ENCODE results near the gene ITPR2. TPM values are rescaled to one million over a fixed set of nuclear protein-coding genes. Genes with fewer than 3 reads are reported as not detected.

The ITPR2 gene
- polyA plus RNA-seq, 1 experiment, result 3.4 TPM

DNA sequence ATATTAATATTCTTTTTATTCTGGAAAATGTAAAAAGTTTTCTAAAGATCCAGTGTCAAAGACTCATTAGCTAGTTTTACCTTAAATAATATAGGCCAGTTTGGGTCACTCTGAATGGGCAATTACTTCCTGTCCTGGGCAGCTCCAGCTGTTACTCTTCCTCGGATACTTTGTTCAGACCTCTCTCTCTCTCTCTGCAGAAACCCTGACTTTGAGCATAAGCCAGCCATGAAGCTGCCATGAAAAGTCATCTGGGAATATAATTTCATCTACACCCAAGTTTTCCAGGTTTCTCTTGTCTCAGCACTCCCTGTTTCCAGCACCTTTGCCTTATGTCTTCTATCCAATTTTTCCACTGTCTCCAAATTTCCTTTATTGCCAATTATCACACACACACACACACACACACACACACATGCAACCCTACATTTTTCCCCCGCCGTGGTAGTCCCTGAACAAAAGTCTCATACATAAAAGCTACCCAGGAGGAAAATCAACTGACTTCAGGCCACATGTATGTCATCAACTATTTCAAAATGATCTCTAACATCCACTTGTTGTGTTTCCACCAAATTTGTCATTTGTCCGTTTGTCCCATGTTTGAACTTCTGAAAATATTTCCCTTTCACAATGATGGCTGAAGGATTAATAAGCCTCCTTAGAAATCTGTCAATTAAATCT lies 319.5 kb downstream of the ITPR2 start:
- CTCF ChIA-PET, result no interaction called here

GRCh38 chr12:26512213-26512612 lies 320.8 kb downstream of the ITPR2 start:
- H3K27me3 ChIP-seq (ENCODE audit: control insufficient read depth, insufficient read depth, low read length), result no peaks in the 10 kb centered on the region
- no peaks in the 10 kb centered on the region for H3K9me3 ChIP-seq (ENCODE audit: control insufficient read depth, insufficient read depth, low read length)
- TF ChIP-seq, protein P1, sequence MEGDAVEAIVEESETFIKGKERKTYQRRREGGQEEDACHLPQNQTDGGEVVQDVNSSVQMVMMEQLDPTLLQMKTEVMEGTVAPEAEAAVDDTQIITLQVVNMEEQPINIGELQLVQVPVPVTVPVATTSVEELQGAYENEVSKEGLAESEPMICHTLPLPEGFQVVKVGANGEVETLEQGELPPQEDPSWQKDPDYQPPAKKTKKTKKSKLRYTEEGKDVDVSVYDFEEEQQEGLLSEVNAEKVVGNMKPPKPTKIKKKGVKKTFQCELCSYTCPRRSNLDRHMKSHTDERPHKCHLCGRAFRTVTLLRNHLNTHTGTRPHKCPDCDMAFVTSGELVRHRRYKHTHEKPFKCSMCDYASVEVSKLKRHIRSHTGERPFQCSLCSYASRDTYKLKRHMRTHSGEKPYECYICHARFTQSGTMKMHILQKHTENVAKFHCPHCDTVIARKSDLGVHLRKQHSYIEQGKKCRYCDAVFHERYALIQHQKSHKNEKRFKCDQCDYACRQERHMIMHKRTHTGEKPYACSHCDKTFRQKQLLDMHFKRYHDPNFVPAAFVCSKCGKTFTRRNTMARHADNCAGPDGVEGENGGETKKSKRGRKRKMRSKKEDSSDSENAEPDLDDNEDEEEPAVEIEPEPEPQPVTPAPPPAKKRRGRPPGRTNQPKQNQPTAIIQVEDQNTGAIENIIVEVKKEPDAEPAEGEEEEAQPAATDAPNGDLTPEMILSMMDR (IDR thresholded peaks at IDR 0.05; ENCODE audit: low read depth, low read length), result no peak
- H3K4me3 ChIP-seq (ENCODE audit: low read depth, low read length), result no peak overlapping the region
- CTCF ChIA-PET, result no interaction called here
- no peak for DNase-seq (ENCODE audit: low read depth, low spot score)
- POLR2A ChIA-PET, result no interaction called here
- H3K27ac ChIP-seq (ENCODE audit: low read depth, low read length), result no peak overlapping the region

More for the DNA sequence above, 319.5 kb downstream of the ITPR2 start:
- no peak for DNase-seq (ENCODE audit: low read depth, low spot score)
- POLR2A ChIA-PET, result no interaction called here
- TF ChIP-seq, protein P1 (IDR thresholded peaks at IDR 0.05; ENCODE audit: low read depth, low read length), result no peak
- Histone ChIP-seq H3K27me3 (ENCODE audit: control insufficient read depth, insufficient read depth, low read length) (no peaks in the 10 kb centered on the region), H3K27ac (ENCODE audit: low read depth, low read length) (no peak overlapping the region), H3K9me3 (ENCODE audit: control insufficient read depth, insufficient read depth, low read length) (no peaks in the 10 kb centered on the region), H3K4me3 (ENCODE audit: low read depth, low read length) (no peak overlapping the region)

DNA sequence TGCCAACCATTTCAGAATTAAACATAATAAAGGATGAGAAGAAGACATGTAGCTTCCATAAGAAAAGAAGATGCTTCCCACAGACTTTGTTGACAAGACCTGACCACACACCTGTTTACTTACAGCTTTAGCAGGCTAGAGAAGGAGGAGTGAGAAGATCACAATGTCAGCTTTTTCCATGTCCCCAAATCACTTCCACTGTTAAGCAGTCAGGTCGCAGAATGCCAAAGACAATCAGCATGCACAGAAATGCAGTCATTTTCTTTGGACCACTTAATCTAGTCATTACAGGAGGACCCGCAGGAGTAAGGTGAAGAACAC lies 322.7 kb downstream of the ITPR2 start:
- ChIA-PET CTCF (no interaction called here), POLR2A (no interaction called here)
- no peak overlapping the region for H3K27ac ChIP-seq (ENCODE audit: low read depth, low read length)
- no peak overlapping the region for H3K4me3 ChIP-seq (ENCODE audit: low read depth, low read length)
- DNase-seq (ENCODE audit: low read depth, low spot score), result no peak
- no peaks in the 10 kb centered on the region for H3K9me3 ChIP-seq (ENCODE audit: control insufficient read depth, insufficient read depth, low read length)
- TF ChIP-seq, protein P1 (IDR thresholded peaks at IDR 0.05; ENCODE audit: low read depth, low read length), result no peak
- H3K27me3 ChIP-seq (ENCODE audit: control insufficient read depth, insufficient read depth, low read length), result no peaks in the 10 kb centered on the region

DNA sequence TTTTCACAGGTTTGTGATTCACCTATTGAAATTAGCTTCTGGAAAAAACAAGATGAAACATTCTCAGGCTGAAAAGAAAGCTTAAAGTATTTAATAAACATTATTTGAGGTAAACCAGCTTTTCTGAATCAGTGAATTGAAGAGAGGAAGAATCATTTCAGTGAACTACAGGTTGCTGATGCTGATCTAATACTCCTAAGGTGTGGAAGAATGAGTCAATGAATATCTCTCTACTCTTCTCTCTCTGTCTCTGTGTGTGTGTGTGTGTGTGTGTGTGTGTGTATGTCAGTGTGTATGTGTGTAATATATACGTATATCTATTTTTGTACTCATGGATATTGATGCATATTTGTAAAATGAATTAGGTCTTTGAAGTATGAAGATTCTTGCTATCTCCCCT lies 325.4 kb downstream of the ITPR2 start:
- ChIA-PET CTCF (no interaction called here), POLR2A (no interaction called here)
- H3K9me3 ChIP-seq (ENCODE audit: control insufficient read depth, insufficient read depth, low read length), result no peaks in the 10 kb centered on the region
- DNase-seq (ENCODE audit: low read depth, low spot score), result no peak
- TF ChIP-seq, protein P1 (IDR thresholded peaks at IDR 0.05; ENCODE audit: low read depth, low read length), result no peak
- no peak overlapping the region for H3K27ac ChIP-seq (ENCODE audit: low read depth, low read length)
- H3K27me3 ChIP-seq (ENCODE audit: control insufficient read depth, insufficient read depth, low read length), result no peaks in the 10 kb centered on the region
- H3K4me3 ChIP-seq (ENCODE audit: low read depth, low read length), result no peak overlapping the region

DNA sequence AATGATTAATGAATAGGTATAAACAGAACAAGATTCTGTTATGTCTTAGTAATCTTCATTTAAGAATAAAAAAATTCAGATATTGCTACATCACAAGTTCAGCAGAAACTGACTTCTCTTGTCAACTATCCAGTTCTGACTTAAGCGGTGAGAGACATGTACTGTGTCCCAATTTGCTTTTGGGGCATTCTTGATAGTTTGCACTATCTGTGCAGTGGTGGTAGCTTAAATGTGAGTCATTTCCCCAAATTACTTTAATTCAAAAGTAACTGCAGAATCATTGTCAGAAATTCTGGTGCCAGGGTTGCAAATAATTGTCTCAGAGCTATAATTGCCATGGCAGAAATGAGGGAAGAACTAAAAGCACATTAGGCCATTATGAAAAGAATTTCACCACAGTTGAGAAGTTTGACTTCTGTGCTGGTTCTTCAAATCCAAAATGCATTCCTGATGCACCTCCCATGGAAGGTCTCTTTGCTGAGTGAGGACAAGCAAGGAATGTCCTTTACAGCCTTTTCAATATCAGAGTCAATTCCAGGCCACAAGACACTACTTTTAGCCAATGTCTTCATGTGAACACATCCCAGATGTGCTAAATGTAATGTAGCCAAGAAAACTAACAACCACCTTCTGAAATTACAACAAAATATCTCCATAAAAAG lies 332.9 kb downstream of the ITPR2 start:
- ChIA-PET CTCF (no interaction called here), POLR2A (no interaction called here)
- no peak for DNase-seq (ENCODE audit: low read depth, low spot score)
- Histone ChIP-seq H3K27me3 (ENCODE audit: control insufficient read depth, insufficient read depth, low read length) (no peaks in the 10 kb centered on the region), H3K4me3 (ENCODE audit: low read depth, low read length) (no peak overlapping the region), H3K27ac (ENCODE audit: low read depth, low read length) (no peak overlapping the region), H3K9me3 (ENCODE audit: control insufficient read depth, insufficient read depth, low read length) (no peaks in the 10 kb centered on the region)
- TF ChIP-seq, protein P1 (IDR thresholded peaks at IDR 0.05; ENCODE audit: low read depth, low read length), result no peak
